ENCODE results near the gene GPR68.
A peak's percentile ranks its signal among the peaks of the same experiment; 100 is the strongest.

Gene GPR68

DNA sequence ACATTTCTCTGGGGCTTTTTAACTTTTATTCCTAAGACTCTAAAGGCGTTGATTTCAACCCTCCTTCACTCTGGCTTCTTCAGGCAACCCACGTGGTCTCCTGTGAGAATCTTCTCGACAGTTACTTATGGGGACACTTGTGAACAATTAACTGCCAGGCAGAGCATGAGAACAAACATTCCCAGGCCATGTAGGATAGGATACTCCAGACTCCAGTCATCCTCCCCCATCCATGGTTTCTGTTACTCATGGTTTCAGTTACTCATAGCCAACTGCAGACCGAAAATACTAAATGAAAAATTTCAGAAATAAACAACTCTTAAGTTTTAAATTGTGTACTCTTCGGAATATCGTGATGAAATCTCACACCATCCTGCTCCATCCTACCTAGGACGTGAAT is 19.5 kb downstream of the GPR68 start:
- H3K4me3 ChIP-seq (ENCODE audit: low read length), result no peak overlapping the region
- TF ChIP-seq CTCF (IDR thresholded peaks at IDR 0.05; ENCODE audit: insufficient read depth, low read depth, low read length, missing control alignments), result no peak
- peak; percentile 76 for DNase-seq (ENCODE audit: low read depth)

- no peak overlapping the region for H3K4me3 ChIP-seq (ENCODE audit: low read length)
- DNase-seq (ENCODE audit: low read depth), result no peak
These were observed 21.3 kb downstream of the GPR68 start for GRCh38 chr14:91223028-91223783.

GRCh38 chr14:91221270-91221669 is 23.2 kb downstream of the GPR68 start:
- no peak for TF ChIP-seq CTCF (IDR thresholded peaks at IDR 0.05; ENCODE audit: insufficient read depth, low read depth, low read length, missing control alignments)
- DNase-seq (ENCODE audit: low read depth), result no peak
- H3K4me3 ChIP-seq (ENCODE audit: low read length), result no peak overlapping the region

More at GRCh38 chr14:91223028-91223783, 21.3 kb downstream of the GPR68 start:
- TF ChIP-seq CTCF (IDR thresholded peaks at IDR 0.05; ENCODE audit: insufficient read depth, low read depth, low read length, missing control alignments), result no peak

- H3K4me3 ChIP-seq (ENCODE audit: low read length), result no peak overlapping the region
- no peak for TF ChIP-seq CTCF (IDR thresholded peaks at IDR 0.05; ENCODE audit: insufficient read depth, low read depth, low read length, missing control alignments)
- DNase-seq (ENCODE audit: low read depth), result peak; percentile 95
These were observed 23.9 kb downstream of the GPR68 start for GRCh38 chr14:91220581-91221000.

- no peak for TF ChIP-seq CTCF (IDR thresholded peaks at IDR 0.05; ENCODE audit: insufficient read depth, low read depth, low read length, missing control alignments)
These were observed 24.8 kb downstream of the GPR68 start for GRCh38 chr14:91219517-91220389.

GRCh38 chr14:91218014-91218413 is 26.5 kb downstream of the GPR68 start:
- no peak overlapping the region for H3K4me3 ChIP-seq (ENCODE audit: low read length)
- TF ChIP-seq CTCF (IDR thresholded peaks at IDR 0.05; ENCODE audit: insufficient read depth, low read depth, low read length, missing control alignments), result no peak
- no peak for DNase-seq (ENCODE audit: low read depth)

More at GRCh38 chr14:91219517-91220389, 24.8 kb downstream of the GPR68 start:
- DNase-seq (ENCODE audit: low read depth), result no peak
- no peak overlapping the region for H3K4me3 ChIP-seq (ENCODE audit: low read length)

Measured in epithelial cell of esophagus (primary cell).